ENCODE results near the gene TEX38.

The TEX38 gene

DNA sequence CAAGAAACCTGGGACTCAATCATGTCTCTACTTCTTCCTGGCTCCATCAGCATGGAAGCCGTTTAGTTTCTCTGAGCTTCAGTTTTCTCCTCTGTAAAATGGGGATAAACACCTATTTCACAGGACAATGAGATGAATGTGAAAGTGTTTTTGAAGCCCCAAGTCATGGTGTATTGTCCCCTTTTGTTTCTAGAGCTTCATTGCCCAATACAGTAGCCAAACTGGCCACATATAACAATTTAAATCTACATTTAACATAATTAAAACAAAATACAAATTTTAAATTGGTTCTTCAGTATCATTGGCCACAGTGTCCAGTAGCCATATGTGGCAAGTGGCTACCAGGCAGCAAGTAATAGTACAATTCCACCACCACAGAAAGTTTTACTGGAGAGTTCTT is 49.5 kb downstream of the TEX38 start:
- H3K27ac ChIP-seq = 0 out of 2 replicates have a peak overlapping the region, but pooled peaks have one; percentile 2
- TF ChIP-seq ZFX (IDR thresholded peaks at IDR 0.05) = no peak
- TF ChIP-seq, protein P1, sequence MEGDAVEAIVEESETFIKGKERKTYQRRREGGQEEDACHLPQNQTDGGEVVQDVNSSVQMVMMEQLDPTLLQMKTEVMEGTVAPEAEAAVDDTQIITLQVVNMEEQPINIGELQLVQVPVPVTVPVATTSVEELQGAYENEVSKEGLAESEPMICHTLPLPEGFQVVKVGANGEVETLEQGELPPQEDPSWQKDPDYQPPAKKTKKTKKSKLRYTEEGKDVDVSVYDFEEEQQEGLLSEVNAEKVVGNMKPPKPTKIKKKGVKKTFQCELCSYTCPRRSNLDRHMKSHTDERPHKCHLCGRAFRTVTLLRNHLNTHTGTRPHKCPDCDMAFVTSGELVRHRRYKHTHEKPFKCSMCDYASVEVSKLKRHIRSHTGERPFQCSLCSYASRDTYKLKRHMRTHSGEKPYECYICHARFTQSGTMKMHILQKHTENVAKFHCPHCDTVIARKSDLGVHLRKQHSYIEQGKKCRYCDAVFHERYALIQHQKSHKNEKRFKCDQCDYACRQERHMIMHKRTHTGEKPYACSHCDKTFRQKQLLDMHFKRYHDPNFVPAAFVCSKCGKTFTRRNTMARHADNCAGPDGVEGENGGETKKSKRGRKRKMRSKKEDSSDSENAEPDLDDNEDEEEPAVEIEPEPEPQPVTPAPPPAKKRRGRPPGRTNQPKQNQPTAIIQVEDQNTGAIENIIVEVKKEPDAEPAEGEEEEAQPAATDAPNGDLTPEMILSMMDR (conservative IDR thresholded peaks at IDR 0.05) = no peak

DNA sequence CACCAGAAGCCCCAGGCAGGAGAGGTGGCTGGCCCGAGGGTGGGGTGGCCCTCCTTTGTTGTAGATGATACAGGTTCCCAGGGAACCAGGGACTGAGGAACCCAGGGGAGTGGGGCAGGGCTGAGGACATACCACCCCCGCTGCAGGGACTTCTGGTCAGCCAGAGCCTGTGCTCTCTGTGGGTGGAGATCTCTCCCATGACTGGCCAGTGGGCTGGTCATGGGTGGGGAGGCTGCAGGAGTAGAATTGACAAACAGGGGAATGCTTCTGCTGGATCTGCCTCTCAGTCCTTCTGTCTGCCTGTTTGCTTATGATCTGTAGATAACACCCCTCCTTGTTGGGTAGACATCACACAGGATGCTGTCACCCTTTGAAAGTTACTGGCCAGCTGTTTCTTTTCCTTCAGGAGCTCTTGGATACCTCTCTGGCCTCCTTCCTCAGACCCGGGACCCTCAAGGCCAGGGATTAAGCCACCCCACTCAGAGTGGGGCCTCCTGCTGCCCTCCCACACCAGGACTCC is 50.1 kb downstream of the TEX38 start:
- TF ChIP-seq, protein P1 (conservative IDR thresholded peaks at IDR 0.05) = no peak
- no peak for TF ChIP-seq ZFX (IDR thresholded peaks at IDR 0.05)
- 0 out of 2 replicates have a peak overlapping the region, but pooled peaks have one; percentile 2 for H3K27ac ChIP-seq

Measured in C4-2B (cell line).